ENCODE data around the gene PSMD5.
A peak's percentile ranks its signal among the peaks of the same experiment; 100 is the strongest.

Gene PSMD5

DNA sequence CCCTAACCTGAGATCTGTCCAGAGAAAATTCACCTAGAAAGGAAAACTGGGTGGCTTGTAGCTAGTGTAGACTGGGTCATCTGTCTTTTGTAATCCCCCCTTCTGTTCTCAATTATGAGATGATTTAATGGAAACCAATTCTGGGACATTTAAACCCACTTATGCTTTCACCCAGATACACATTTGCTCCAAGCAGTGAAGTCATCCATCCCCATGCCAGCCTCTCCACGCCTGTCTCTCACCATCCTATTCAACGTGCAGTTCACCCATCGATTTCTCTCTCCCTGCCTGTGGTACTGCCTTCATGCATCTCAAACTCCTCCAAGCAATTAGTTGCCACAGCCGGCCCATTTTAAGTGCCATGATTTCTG is 32.5 kb upstream of the PSMD5 start:
- Histone ChIP-seq H3K36me3 (ENCODE audit: low read depth) (peaks cover 49% of the 10 kb centered on the region), H3K27me3 (ENCODE audit: insufficient read depth, poor library complexity, severe bottlenecking) (no peaks in the 10 kb centered on the region), H3K4me1 (ENCODE audit: insufficient read depth, poor library complexity, severe bottlenecking) (peaks cover 29% of the 10 kb centered on the region), H3K4me3 (ENCODE audit: severe bottlenecking) (peak overlapping the region; percentile 55), H3K27ac (ENCODE audit: poor library complexity, severe bottlenecking) (peak overlapping the region; percentile 97), H3K9me3 (ENCODE audit: severe bottlenecking) (no peaks in the 10 kb centered on the region)
- DNase-seq (ENCODE audit: low spot score) (no peak), ATAC-seq (ENCODE audit: low read depth) (no peak)
- no peak for TF ChIP-seq CTCF (IDR thresholded peaks at IDR 0.05; ENCODE audit: poor library complexity, severe bottlenecking)

DNA sequence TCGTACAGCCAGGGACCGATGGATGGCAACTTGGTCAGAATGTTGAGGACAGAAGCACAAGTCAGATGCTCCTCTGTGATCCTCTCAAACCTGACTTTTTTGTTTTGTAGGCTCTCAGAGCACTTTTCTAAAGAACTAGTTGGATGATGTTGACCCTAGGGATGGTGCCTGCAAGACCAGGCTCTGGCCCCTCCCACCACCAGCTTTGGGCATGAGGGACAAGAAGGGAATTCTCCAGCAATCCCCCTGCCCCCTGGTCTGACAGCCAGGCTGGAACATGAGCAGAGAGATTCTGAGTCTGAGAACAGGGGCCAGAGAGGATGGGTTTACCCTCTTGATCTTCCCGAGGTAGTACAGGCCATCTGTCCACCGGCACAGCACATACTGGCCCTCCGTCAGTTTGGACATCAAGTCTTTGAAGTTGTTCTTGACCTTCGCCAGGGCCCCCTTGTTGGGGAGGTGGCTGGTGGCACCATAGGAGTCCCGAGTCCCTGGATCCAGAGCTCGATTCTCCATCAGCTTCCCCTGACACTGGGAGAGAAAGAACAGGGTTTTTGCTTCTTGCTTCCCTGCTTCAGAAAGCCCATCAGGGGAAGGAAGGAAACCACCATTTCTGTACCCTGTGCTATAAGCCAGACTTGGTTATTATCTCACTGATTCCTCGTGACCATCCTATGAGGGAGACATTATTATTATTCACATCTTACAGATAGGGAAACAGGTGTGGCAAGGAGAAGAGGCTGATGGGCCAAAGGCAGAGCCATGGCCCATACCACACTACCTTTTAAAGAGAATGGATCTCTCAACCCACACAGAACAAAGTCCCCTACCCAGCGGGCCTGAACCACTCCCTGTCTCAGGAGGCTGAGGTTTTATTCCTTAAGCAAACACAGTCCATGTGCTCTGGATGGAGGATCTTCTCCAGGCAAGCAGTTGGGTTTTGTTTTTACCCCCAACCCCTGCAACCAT is 31.8 kb upstream of the PSMD5 start:
- no peak for TF ChIP-seq CTCF (IDR thresholded peaks at IDR 0.05; ENCODE audit: poor library complexity, severe bottlenecking)
- Histone ChIP-seq H3K27me3 (ENCODE audit: insufficient read depth, poor library complexity, severe bottlenecking) (no peaks in the 10 kb centered on the region), H3K36me3 (ENCODE audit: low read depth) (peaks cover 50% of the 10 kb centered on the region), H3K27ac (ENCODE audit: poor library complexity, severe bottlenecking) (peak overlapping the region; percentile 97), H3K9me3 (ENCODE audit: severe bottlenecking) (no peaks in the 10 kb centered on the region), H3K4me1 (ENCODE audit: insufficient read depth, poor library complexity, severe bottlenecking) (peaks cover 29% of the 10 kb centered on the region), H3K4me3 (ENCODE audit: severe bottlenecking) (no peak overlapping the region)
- no peak for ATAC-seq (ENCODE audit: low read depth)
- no peak for DNase-seq (ENCODE audit: low spot score)

GRCh38 chr9:120873512-120873911 is 30.8 kb upstream of the PSMD5 start:
- H3K27ac ChIP-seq (ENCODE audit: poor library complexity, severe bottlenecking), result peak overlapping the region; percentile 97
- H3K4me3 ChIP-seq (ENCODE audit: severe bottlenecking), result no peak overlapping the region
- no peaks in the 10 kb centered on the region for H3K27me3 ChIP-seq (ENCODE audit: insufficient read depth, poor library complexity, severe bottlenecking)
- peaks cover 29% of the 10 kb centered on the region for H3K4me1 ChIP-seq (ENCODE audit: insufficient read depth, poor library complexity, severe bottlenecking)
- TF ChIP-seq CTCF (IDR thresholded peaks at IDR 0.05; ENCODE audit: poor library complexity, severe bottlenecking), result no peak
- H3K36me3 ChIP-seq (ENCODE audit: low read depth), result peaks cover 56% of the 10 kb centered on the region
- DNase-seq (ENCODE audit: low spot score), result peak; percentile 94
- ATAC-seq (ENCODE audit: low read depth), result peak; percentile 66
- no peaks in the 10 kb centered on the region for H3K9me3 ChIP-seq (ENCODE audit: severe bottlenecking)

DNA sequence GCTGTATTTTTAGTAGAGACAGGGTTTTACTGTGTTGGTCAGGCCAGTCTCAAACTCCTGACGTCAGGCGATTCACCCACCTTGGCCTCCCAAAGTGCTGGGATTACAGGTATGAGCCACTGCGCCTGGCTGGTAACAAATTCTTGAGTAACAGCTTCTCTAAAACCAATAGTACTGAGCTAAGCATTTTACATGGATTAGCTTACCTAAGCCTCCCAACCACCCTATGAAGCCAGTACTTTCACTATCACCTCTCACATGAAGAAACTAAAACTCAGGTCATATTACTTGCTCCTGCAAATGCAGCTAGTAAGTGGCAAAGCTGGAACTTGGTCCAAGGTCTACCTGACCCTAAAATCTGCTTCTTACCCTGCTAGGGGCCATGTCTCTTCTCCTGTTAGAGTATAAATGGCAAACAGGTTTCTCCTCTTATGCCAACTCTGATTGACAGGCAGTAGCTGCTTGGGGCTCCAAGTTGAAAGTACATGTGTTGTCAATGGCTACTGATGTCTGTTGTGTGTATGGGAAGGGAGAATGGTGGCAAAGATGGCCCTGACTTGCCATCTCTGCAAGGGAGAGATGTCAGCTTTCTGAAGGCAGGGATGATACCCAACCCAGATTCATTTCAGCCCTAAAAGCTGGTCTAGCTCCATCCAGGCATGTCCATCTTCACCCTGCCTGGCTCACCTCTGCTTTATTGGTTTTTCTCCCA is 30.2 kb upstream of the PSMD5 start:
- Histone ChIP-seq H3K4me1 (ENCODE audit: insufficient read depth, poor library complexity, severe bottlenecking) (peaks cover 33% of the 10 kb centered on the region), H3K4me3 (ENCODE audit: severe bottlenecking) (no peak overlapping the region), H3K27me3 (ENCODE audit: insufficient read depth, poor library complexity, severe bottlenecking) (no peaks in the 10 kb centered on the region), H3K27ac (ENCODE audit: poor library complexity, severe bottlenecking) (peak overlapping the region; percentile 97), H3K9me3 (ENCODE audit: severe bottlenecking) (no peaks in the 10 kb centered on the region), H3K36me3 (ENCODE audit: low read depth) (peaks cover 60% of the 10 kb centered on the region)
- TF ChIP-seq CTCF (IDR thresholded peaks at IDR 0.05; ENCODE audit: poor library complexity, severe bottlenecking), result no peak
- no peak for ATAC-seq (ENCODE audit: low read depth)
- DNase-seq (ENCODE audit: low spot score), result no peak

Data from RWPE2 (cell line).